IPS DF 19.7 (cell line): Measurements from ENCODE around the gene BICC1.

Experiments used
- DNase-seq: peaks from one replicate; pipeline ENCODE4 v3.0.0-alpha.2; 2013; ENCODE audit warnings: low read depth, low spot score

BICC1 gene

GRCh38 chr10:58645416-58646146, 132.9 kb downstream of the BICC1 start:
- DNase-seq = no peak

DNA sequence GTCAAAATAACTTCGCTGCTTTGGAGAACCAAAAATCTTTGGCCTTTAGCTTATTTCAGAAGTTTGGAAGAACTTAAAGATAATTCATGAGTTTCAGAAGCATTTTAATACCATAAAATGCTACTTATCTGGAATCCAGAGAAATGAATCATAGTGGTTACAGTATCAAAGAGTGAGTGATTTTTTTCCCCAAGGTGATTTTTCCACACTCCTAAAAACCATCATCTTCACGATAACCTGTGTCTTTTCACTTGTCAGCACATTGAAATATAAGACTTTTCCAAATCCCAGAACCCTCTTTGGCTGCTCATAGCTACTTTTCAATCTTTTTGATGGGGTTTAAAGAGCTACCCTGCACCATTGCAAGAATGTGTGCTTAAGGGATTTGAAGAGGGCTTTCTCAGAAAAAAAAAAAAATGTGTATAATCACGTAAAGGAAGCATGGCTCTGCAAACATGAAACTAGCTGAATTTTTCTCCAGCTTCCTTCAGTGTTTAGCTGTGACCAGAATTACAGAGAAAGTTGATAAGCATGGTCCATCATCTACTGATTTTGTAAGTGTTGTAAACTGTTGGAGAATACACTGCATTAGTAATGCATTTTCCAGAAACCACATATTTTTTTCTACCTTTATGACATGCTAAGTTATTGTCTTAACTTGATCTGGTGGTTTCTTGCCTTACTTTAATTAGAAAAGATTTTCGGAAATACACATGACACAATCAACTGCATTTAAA, 134.9 kb downstream of the BICC1 start:
- no peak for DNase-seq

- DNase-seq = no peak
These were observed 135.5 kb downstream of the BICC1 start for GRCh38 chr10:58648131-58648530.

DNA sequence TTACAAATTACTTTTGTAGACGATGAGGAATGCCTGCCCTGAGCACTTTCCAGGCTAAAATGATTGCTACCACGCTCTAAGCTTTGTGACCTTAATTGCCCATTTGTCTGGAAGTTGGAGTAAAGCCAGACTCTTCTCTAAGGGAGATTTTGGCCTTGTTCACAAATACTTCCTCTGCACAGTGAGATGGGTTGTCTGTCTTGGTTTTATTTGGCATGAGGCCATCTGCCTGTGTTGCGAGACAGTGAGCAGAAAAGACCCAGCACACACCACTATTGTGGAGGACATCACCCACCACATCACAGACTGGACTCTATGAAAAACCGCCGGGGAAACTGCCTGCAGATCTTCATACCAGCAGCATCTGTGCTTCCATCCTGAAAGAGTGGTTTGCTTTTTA, 138.4 kb downstream of the BICC1 start:
- no peak for DNase-seq

GRCh38 chr10:58651742-58652141, 139.1 kb downstream of the BICC1 start:
- DNase-seq = no peak

DNA sequence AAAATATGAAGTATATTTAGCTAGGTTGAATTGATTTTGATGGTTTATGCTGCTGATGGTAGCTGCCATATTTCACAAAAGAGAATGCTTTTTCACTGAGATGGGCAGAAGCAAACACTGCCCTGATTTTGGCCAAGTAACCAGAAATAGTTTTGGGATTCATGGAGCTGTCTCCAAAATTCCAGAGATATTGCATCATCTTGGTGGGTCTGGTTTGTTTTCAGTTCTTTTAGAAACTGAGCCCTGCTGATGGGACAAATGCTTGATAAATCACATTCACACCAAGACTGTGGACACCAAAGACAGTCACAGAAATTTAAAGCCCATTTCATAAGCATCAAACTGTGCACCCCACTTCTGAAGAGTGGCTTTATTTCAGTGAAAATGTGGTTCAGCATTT, 140.5 kb downstream of the BICC1 start:
- no peak for DNase-seq

GRCh38 chr10:58660575-58661255, 148.0 kb downstream of the BICC1 start:
- no peak for DNase-seq

- no peak for DNase-seq
These were observed 148.7 kb downstream of the BICC1 start for GRCh38 chr10:58661336-58661735.

DNA sequence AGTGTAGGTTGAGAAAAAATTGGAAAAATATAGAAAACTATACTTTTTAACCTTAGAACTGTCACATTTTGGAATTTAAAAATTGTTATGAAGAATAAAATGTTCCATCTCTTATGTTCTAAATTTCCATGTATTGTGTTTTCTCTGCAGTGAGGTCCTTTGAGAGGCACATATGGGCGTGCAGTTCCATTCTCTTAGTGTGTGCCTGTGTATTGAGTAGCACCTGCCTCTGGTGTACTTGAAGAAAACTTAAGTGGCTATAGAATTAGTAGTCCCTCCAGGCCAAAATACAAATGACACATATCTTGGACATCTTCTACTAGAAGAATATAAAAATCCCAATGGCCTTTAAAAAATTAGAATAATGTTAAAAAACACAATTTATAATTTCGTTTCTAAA, 149.2 kb downstream of the BICC1 start:
- DNase-seq = no peak

GRCh38 chr10:58662314-58662713, 149.6 kb downstream of the BICC1 start:
- no peak for DNase-seq

- no peak for DNase-seq
These were observed 152.7 kb downstream of the BICC1 start for GRCh38 chr10:58665361-58665760.

DNA sequence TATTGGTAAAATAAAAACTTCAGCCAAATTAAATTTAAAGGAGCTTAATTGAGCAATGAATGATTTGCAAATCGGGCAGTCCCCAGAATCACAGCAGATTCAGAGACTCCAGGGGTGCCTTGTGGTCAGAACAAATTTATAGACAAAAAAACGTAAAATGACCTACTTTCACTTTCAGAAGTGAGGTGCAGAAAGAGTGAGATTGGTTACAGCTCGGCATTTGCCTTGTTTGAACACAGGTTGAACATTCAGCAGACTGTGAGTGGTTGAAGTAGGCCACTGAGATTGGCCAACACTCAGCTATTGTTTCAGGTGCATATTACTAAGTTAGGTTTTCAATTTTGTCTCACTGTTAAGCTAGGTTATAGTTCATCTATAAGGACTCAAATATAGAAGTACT, 153.4 kb downstream of the BICC1 start:
- no peak for DNase-seq

DNA sequence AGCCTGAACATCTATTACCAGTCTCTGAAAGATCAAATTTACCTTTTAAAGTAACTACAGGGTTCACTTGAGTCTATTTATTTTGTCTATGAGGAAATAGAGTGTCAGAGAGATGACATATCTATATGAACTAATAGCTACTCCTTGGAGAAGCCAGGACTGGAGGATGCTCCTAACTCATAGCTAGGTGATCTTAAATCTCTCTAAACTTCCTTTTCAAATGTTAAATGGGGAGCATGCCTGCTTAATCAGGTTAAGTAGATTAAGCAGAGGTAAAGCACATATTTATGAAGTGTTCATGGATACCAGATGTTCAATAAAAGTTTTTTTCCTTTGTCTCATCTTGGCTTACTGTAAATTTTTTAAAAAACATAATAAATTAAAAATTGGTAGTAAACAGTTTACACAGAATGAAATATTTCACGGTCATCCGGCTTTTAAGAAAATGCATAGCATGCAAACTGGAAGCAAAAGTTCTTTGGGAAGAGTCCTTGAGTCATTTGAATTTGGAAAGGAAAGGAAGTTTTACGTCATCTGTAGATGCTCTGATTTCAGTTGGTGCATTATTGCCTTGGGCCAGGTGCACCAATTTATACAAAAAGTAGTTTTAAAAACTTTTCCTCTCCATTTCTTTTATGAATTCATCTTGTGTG, 155.1 kb downstream of the BICC1 start:
- DNase-seq = no peak

- DNase-seq = no peak
These were observed 160.2 kb downstream of the BICC1 start for GRCh38 chr10:58672845-58673244.

DNA sequence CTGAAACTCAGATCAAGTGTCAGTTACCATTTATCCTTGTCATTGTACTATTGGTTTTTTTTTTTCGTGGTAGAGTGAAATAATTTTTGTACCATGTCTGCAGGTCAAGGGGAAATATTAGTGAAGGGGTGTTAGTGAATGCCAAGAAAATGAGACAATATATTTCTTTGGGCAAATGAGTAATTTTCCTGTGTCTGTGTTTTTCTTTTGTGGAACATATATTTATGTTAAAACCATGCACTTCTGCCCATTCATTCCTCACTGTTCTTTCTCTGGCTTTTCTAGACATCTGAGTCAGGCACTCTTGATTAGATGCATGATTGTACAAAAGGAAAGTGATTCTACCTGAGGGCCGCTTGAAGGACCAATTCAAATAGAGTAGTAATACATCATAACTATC, 161.6 kb downstream of the BICC1 start:
- no peak for DNase-seq

DNA sequence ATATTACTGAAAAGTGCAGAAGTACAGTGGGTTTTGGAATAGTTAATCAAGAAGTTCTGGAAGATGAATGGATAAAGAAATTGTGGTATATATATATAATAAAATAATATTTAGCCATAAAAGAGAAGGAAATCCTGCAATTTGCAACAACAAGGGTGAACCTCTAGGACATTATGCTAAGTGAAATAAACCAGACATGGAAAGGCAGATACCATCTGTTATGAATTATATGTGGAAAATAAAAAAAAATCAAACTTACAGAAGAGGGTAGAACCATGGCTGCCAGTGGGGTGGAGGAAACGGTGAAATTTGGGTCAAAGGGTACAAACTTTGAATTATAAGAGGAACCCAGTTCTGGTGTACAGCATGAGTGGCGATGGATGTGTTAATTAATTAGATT, 162.6 kb downstream of the BICC1 start:
- DNase-seq = no peak

- DNase-seq = no peak
These were observed 178.9 kb downstream of the BICC1 start for GRCh38 chr10:58691528-58691927.

DNA sequence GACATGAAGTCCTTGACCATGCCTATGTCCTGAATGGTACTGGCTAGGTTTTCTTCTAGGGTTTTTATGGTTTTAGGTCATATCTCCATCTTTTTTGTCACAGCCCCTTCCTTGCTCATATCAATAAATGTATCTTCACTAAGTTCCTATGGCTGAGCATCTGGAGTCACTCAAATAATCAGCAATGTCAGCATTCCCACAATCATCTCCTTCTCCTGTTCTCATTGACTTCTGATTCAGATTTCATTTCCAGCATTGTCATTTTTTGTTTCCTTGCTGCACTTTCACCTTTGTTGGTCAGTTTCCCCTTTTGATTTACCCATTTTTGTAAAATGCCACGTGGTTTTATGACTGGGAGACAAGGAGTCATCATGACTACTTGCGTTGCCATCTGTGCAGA, 181.2 kb downstream of the BICC1 start:
- no peak for DNase-seq

- no peak for DNase-seq
These were observed 182.3 kb downstream of the BICC1 start for GRCh38 chr10:58695022-58695421.

DNA sequence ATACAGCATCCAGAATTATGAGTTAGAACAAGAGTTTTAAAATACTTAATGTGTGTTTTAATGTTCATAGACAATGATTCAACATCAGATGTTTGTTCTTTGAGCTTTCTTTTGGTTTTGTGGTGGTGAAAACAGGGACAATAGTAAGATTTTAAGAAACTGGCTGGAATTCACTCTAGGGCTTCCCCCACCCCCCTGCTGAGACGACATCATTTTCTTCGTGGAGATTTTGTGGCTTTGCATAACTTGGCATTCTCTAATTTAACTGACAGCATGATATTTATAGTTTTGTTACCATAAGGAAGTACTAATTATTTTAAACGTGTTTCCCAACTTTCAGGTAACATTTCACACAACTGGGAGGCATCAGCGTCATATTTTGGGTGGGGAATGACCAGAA, 184.1 kb downstream of the BICC1 start:
- DNase-seq = no peak

- DNase-seq = no peak
These were observed 185.0 kb downstream of the BICC1 start for GRCh38 chr10:58697691-58698090.

GRCh38 chr10:58698777-58699356, 186.2 kb downstream of the BICC1 start:
- DNase-seq = no peak
